ENCODE data around the gene GAREM1. TPM values are rescaled to one million over a fixed set of nuclear protein-coding genes. Genes with fewer than 3 reads are reported as not detected.

GAREM1 gene
- polyA plus RNA-seq, 3 donors: 29.3 to 31.7 (median 30.8) TPM

DNA sequence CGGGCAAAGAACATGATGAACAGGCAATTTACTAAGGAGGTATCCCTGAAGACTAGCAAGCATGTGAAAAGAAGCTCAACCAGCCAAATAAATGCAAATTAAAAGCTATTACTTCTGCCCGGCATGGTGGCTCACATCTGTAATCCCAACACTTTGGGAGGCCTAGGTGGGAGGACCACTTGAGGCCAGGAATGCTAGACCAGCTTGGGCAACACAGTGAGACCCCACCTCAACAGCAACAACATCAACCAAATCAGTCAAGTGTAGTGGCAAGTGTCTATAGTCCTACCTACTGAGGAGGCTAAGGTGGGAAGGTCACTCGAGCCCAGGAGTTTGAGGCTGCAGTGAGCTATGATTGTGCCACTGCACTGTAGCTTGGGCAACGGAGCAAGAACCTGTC lies 141.7 kb downstream of the GAREM1 start:
- DNase-seq: no peak

- no peak for DNase-seq
Observed at GRCh38 chr18:32328379-32328778, 142.3 kb downstream of the GAREM1 start.

- no peak for DNase-seq
Observed at GRCh38 chr18:32326450-32327308, 144.0 kb downstream of the GAREM1 start.

- DNase-seq: no peak
Observed at GRCh38 chr18:32324181-32324580, 146.5 kb downstream of the GAREM1 start.

- no peak for DNase-seq
Observed at GRCh38 chr18:32321826-32322225, 148.9 kb downstream of the GAREM1 start.

- no peak for DNase-seq
Observed at GRCh38 chr18:32319084-32319483, 151.6 kb downstream of the GAREM1 start.

- DNase-seq: no peak
Observed at GRCh38 chr18:32318581-32318980, 152.1 kb downstream of the GAREM1 start.

DNA sequence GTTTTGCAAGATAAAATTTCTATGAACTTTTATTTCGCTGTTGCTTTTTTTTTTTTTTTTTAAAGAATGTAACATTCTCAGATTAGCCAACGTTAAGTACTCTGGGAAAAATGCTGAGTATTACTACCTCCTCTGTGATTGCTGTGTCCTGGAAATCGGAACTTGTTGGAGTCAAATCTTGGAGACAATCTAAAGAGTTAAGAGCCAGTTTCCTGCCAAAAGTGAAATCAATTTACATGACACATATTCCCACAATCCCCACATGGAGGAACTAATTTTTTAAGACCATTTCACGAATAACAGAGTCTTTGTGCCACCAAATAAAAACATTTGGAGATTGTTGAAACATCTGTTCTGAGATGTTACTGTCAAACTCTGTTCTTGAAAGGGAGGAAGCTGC lies 153.0 kb downstream of the GAREM1 start:
- no peak for DNase-seq

DNA sequence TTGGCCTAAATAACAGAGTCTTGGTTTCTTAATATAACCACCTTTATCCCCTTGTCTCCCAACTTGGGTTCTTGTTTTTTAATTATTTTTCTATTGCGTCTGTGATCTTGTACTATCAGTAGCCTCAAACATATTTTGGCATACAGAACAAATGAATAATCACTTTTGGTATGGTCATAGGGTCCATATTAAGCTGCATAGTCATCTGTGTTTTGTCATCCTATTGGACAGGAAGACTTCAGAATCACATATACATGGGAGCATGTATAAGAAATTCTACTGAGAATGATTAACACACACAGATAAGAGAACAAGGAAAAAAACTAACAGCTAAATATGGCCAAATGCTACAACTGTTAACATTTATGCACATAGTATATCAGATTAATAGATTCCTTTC lies 154.8 kb downstream of the GAREM1 start:
- no peak for DNase-seq

DNA sequence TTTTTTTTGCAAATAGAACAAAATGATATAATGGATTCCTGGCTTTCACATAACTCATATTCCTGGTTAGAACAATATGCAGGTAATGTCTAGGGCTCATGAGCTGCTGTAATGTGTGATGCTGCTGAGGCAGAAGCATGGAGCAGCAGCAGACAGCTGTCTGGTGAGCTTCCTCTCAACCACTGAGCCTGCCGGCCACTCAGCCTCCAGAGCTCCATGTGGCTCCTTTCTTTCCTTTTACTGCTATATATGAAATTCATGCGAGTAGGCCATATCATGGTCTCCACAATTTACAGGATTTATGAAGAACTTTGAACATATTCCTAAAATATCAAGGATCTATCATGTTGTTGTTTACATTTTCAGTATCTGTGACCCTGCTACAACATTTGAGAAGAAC lies 159.9 kb downstream of the GAREM1 start:
- no peak for DNase-seq

DNA sequence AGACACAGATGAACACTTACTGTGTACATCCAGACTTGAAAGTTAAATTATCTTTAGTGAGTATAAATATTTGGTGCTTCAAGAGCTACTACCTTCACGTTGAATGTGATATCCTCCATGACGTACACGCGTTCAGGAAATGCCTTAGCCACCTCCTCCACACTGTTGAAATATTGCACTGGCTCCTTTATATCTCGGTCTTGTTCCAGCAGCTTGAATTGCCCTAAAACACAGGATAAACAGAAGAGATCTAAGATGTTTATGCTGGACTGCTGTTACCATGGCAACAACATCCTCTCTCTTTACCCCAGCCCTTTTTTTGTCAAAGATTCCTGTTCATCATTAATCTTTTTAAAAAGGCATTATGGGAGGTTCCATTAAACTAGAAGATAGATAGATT lies 160.6 kb downstream of the GAREM1 start:
- DNase-seq: peak; percentile 87

DNA sequence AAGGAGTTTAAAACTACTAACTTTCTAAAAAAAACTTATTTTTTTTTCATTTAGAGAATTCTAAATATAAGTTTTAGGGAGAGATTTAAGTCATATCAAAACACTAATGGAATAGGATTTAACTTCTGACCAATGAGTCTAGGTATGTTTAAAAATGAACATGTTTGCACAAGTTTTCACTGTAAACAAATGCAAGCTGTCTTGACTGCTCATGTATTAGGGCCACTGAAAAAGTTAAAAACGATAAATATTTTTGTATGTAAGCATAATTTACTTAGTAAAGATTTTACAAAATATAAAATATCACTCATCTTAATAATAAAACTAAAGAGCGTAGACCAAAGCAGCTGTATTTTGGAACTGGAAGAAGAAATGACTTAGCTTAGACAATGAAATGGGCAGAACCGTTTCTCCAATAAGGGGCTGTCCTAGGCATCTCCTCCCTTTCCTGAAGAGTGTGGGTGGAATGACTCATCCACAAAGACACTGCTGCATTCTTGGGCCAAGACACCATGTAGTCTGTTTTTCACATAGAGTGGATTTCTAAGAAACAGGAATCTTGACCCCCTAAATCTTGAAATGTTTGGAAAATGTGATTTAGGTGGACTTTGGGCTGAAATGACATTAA lies 162.1 kb downstream of the GAREM1 start:
- no peak for DNase-seq

DNA sequence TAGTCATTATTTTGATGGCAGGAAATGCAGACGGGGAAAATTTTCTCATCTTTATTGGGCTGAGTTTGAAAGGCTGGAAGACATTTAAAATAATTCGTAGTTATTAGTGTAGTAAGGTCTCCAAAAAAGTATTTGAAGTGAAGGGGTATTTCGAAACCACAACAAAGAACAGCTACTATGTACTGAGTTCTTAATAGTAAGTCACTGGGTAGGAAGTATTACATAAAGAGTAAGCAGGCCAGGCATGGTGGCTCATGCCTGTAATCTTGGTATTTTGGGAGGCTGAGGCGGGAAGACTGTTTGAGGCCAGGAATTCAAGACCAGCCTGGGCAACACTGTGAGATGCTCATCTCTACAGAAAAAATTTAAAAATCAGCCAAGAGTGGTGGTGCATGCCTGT lies 167.3 kb downstream of the GAREM1 start:
- DNase-seq: no peak

GRCh38 chr18:32302806-32303205 lies 167.9 kb downstream of the GAREM1 start:
- DNase-seq: no peak

DNA sequence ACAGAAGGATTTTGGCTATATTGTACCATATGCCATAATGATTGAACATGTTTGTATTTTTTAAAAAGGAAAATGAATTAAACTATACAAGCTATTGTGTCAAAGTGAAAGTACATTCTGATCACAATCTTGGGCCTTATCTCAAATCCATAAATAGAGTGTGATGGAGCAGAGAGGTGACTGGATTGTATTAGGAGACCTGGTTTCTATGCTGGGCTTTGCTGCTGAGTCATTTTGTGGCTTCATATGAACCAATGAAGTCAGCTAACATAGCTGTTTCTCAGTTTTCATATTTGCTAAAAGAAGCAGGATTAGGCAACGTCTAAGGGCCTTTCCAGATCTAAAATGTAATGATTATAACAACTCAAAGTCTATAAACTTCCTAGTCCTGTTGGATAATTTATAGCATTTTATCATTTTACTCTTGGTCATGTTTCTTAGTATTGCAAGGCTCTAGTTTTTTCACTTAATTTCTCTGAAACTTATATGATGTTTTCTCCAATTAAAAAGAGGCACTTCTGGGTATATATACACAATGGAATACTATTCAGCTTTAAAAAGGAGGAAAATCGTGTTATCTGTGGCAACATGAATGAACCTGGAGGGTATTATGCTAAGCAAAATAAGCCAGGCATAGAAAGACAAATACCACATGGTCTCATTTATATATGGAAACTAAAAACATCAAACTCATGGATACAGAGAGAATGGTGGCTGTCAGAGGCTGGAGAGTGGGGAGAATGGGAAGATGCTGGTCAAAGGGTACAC lies 168.5 kb downstream of the GAREM1 start:
- DNase-seq: no peak

DNA sequence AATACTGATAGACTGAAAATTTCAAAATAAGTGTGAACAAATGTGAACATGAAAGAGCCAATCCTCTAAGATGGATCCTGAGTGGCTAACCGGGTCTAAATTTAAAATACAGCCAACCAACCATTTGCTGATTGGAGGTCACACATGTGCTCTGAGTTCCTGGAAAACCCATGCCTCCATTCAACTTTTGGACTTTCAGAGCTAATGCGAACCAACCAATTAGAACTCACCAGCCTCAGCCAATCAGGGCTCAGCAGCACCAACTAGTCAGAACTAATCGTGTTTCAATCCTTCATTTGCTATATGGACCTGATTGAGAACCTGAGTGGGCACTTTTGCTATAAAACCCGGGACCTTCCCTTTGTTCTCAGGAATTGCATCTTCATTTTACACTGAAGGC lies 169.3 kb downstream of the GAREM1 start:
- DNase-seq: no peak

DNA sequence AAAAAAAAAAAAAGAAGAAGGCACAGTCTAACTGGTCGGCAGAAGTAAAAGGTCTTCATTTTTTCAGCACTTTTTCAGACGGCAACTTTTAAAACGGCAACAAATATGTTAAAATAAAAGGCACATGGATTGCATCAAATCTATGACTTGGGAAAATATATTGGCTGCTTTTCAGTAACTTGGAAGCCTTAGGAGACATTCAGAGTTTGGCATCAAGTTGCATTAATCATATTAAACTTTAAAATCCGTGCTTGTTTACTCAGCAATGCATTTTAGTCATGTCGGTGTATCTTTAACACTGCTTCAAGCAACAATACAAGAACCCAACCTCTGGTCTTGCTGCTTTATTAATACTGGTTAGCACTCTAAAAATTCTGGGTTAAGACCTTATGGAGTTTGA lies 169.8 kb downstream of the GAREM1 start:
- DNase-seq: no peak

GRCh38 chr18:32299484-32299883 lies 171.2 kb downstream of the GAREM1 start:
- no peak for DNase-seq

GRCh38 chr18:32298171-32298667 lies 172.5 kb downstream of the GAREM1 start:
- no peak for DNase-seq

DNA sequence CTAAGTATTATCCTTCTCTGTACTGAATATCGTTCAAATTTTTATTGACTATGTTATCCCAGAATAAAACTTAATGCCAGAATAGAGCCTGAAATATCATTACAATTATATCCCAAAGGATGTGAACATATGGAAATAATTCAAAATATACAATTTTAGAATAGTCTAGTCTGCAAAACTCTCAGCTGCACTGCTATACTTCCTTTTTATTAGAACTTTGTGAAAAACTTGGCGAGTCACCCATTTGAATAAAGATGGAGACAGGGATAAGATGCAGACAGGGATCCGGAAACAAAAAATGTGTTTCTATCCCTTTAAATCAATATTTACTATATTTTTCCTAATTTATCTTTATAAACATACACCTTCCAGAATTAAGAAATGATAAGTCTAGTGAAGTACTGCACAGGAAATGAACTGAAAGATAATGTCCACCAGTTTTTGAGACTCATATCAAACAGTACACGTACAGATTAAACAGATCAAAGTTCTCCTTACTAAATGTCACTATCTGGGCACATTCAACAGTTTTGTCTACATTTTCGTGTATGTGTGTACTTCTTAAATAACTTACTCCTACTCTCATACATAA lies 173.0 kb downstream of the GAREM1 start:
- no peak for DNase-seq

DNA sequence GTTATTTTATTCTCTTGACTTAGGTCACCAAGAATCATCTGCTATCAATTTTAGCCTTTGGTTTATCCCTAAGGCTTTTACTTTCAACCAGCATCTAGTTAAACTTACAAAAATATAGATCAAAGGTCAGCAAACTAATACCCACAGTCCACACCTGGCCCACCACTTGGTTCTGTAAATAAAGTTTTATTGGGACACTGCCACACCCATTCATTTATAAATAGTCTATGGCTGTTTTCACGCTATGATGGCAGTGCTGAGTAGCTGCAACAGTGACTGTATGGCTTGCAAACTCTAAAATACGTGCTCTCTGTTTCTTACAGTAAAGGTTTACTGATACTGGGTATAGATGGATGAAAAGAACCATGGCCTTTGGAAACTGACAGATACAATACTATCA lies 173.8 kb downstream of the GAREM1 start:
- no peak for DNase-seq

DNA sequence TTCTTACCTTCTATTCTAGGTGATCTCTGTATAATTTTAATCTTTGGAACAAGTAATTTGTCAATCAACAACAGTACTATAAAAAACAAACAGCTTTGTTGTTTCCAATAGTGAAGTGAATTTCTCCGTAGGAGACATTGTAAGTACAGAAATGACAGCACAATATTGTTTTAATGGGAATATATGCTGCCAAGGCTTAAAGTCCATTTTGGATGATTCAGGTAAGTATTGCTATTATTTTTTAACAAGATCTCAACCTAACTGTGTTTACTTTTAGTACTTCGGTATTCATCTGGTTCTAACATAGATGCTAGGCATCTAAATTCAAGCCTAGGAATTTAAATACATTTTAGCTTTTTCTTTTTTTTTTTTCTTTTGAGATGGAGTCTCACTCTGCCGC lies 175.1 kb downstream of the GAREM1 start:
- DNase-seq: no peak
